GM20431 (cell line): ENCODE results near the gene PXN.

Source experiments
- in situ Hi-C: fragments of 300-500 bp; cut with MseI, MboI; formaldehyde crosslinking; loops from one replicate; pipeline ENCODE4 v1.15.0; 2020; ENCODE audit warnings: low sequenced_read_pairs; ENCODE audit not compliant: unreplicated experiment

Gene PXN

GRCh38 chr12:120190985-120191480, 74.5 kb downstream of the PXN start:
- in situ Hi-C loops = no loop called here

GRCh38 chr12:120190386-120190785, 75.1 kb downstream of the PXN start:
- in situ Hi-C loops = no loop called here

DNA sequence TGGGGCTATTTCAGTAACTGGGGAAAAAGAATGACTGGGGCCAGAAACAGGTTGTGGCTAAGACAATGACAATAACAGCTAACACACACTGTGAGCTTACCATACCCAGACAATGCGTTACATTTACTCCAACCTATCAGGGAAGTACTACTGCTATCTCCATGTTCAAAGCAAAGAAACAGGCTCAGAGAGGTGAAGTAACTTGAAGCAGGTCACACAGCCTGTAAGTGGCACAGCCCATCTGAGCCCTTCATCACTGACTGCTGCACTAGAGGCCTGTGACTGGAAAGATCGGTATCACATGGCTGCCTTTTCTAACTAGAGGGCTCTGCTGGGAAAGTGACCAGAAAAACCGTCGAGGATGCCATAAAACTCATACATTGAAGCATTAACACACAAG, 78.9 kb downstream of the PXN start:
- in situ Hi-C loops = no loop called here

- in situ Hi-C loops = no loop called here
These were observed 82.3 kb downstream of the PXN start for GRCh38 chr12:120183211-120183631.

DNA sequence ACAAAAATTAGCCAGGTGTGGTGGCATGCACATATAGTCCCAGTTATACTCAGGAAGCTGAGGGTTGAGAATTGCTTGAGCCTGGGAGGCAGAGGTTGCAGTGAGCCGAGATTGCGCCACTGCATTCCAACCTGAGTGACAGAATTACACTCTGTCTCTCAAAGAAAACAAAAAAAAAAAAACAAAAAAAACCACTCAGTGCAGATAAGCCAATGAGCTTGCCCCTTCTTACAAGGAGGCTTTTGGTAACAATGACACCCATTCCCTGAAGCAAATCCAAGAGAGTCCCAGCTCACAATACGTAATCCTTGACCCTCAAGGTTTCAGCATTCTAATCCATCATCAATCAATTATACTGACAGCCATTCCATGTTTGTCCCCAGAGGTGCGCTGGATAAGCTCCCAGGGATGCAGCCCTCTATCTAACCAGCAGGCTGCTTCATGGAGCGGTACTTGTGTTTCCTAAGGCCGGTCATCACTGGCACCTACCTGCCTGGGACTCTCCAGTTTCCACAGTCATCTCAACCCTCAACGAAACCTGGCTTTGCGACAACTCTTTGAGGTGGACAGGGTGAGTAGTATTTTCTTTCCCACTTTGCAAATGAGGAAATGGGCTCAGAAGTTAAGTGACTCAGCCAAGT, 83.4 kb downstream of the PXN start:
- in situ Hi-C loops = no loop called here

DNA sequence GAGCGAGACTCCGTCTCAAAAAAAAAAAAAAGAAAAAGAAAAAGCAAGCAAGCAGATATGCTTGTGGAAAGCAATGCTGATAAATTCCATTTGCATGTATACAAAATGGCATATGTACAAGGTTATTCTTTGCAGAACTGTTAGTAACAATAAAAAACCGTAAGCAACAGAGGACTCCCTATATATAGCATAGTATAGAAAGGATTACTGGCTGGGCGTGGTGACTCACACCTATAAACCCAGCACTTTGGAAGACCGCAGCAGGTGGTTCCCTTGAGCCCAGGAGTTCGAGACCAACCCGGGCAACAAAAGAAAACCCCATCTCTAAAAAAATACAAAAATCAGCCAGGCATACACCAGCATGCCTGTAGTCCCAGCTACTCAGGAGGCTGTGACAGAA, 84.6 kb downstream of the PXN start:
- in situ Hi-C loops = no loop called here

- in situ Hi-C loops = no loop called here
These were observed 90.0 kb downstream of the PXN start for GRCh38 chr12:120175537-120175936.

DNA sequence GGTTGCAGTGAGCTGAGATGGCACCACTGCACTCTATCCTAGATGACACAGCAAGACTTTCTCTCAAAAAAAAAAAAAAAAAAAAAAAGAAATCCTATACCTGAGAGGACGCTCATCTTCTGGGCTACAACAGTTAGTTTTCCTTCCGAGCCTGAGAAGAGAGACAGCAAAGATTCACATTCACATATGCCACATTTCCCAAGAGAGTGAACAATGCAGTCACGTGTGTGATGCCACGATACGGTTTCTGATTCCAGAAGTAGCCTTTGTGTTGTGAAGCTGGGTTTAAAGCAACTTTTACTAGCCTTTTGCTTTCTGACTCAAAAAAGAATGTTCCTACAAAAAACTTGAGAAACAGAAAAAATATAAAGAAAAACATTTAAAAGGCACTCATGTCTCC, 90.5 kb downstream of the PXN start:
- in situ Hi-C loops = no loop called here

GRCh38 chr12:120172053-120172452, 93.5 kb downstream of the PXN start:
- in situ Hi-C loops = no loop called here

GRCh38 chr12:120170631-120171030, 94.9 kb downstream of the PXN start:
- in situ Hi-C loops = no loop called here

DNA sequence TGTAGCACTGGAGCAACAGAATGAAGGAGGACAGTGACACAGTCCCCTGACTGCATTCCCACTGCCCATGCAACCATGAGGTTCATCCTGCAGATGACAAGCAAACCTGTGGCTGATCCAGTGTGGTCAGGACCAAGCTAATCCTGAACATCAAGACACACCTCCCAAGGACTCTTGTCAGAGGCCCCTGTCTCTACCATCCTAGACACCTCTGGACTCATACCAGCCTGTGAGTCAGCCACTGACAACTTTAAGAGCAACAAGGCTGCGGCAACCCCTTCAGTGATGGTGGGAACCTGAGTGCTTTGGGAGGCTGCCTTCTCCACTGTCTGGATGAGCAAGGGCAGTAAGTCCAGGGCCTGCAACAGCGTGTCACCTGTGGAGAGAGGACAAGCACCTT, 95.6 kb downstream of the PXN start:
- in situ Hi-C loops = no loop called here

DNA sequence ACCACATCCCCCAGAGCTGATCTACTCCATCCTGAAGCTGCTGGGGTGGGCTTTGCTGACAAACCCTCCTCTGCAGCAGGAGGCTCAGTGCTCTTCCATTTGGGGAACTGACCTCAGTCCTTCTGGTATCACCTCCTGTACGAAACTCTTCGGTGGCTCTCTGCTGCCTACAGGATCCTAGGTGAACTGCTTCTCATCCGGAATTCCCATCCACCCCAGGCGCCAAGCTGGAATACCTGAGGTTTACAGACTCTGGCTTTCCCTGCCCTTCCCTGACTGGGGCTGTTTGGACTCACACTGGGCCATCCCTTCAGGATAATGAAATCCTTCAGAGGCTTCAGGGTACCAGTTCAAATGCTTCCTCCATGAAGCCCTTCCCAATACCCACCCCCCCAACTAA, 97.2 kb downstream of the PXN start:
- in situ Hi-C loops = no loop called here

DNA sequence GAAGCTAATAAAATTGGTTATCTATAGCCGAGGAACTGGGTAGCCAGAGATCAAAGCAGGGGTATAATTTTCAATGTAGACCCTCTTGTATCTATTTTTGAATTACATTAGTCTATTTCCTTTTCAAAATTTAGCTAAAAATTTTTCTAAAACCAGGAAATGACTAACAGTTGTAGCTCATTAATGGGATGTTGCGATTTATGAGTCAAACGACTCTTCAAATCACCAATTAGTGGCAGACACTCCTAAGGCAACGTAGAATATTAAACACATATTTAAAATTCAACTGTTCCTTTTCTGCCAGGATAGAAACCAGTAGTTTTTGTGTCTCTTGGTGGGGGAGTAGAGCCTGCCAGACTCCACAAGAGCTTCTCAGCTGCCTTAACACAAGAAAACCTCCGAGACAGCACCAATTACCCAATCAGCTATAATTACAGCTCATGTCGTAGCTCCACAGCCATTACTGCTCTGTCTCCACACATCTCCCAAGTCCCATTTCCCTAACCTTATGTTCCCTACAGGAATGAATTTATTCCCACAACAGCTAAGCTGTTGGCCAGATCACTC, 97.9 kb downstream of the PXN start:
- in situ Hi-C loops = no loop called here

- in situ Hi-C loops = no loop called here
These were observed 101.2 kb downstream of the PXN start for GRCh38 chr12:120164293-120164692.

GRCh38 chr12:120162763-120163162, 102.8 kb downstream of the PXN start:
- in situ Hi-C loops = no loop called here

DNA sequence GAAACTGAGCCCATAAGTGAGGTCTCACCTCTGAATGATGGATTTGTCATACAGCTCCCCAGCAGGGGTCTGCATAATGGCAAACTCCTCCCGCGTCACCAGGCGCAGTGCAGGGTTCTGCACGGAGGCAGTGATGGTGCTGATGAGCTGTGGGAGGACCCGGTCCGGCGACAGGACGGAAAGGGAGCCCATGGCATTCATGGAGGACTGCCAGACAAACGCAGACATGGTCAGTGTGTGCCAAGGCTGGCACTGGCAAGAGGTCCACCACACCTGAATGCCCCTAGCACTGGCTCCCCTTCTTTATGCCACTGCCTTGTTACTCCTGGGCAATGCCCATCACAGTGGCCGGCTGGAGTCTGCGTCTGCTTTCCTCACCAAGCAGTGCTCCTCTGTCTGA, 103.7 kb downstream of the PXN start:
- in situ Hi-C loops = no loop called here
